Measurements from ENCODE around the gene SOX13. TPM values are rescaled to one million over a fixed set of nuclear protein-coding genes. Genes with fewer than 3 reads are reported as not detected.

The SOX13 gene
- total RNA-seq, 1 experiment from 2014 or later, result 53.0 TPM

DNA sequence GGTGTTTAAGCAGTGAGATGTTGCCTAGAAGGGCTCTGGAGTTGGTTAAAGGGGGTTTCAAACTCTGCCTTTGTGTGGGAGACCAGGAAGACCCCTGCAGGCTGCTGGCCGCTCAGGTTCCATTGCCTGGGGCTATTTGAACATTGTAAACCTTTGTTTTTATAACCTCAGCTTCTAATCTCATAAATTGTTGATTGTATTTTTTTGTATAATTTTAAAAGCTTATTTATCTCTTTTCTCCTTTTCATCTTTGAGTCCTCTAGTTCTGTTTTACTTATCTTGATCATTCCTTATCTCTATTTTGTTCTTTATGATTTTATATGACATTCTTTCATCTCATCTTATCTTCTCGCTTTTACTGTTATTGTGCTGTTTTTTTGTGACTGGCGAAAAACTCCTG is 45.5 kb upstream of the SOX13 start:
- DNase-seq (ENCODE audit: low read depth, low spot score), result no peak
- no peak overlapping the region for H3K27ac ChIP-seq (ENCODE audit: low read length)
- no peaks in the 10 kb centered on the region for H3K9me3 ChIP-seq (ENCODE audit: control insufficient read depth, insufficient read depth, low read depth, low read length)
- no peaks in the 10 kb centered on the region for H3K36me3 ChIP-seq (ENCODE audit: control insufficient read depth, insufficient read depth, low read length)
- no peak for ATAC-seq
- intact Hi-C loops (cut with micrococcal nuclease; ENCODE audit: unreplicated experiment) (no loop called here), in situ Hi-C loops (cut with HindIII; ENCODE audit: low pct_unique_long_range_greater_than_20kb, low sequenced_read_pairs) (no loop called here)
- BruUV-seq (replicated peaks), result no TSS peak
- no peaks in the 10 kb centered on the region for H3K27me3 ChIP-seq (ENCODE audit: control insufficient read depth, insufficient read depth, low read length)
- no peak for TF ChIP-seq REST (IDR thresholded peaks at IDR 0.05; ENCODE audit: insufficient read depth in 1 of 2, low read depth in 2 of 2, low read length in 1 of 2)
- TF ChIP-seq SIN3A (IDR thresholded peaks at IDR 0.05; ENCODE audit: borderline replicate concordance, insufficient read depth, low read depth, low read length), result no peak
- no peak for TF ChIP-seq TCF7L2 (IDR thresholded peaks at IDR 0.05; ENCODE audit: low read depth, low read length)
- TF ChIP-seq, protein P1, sequence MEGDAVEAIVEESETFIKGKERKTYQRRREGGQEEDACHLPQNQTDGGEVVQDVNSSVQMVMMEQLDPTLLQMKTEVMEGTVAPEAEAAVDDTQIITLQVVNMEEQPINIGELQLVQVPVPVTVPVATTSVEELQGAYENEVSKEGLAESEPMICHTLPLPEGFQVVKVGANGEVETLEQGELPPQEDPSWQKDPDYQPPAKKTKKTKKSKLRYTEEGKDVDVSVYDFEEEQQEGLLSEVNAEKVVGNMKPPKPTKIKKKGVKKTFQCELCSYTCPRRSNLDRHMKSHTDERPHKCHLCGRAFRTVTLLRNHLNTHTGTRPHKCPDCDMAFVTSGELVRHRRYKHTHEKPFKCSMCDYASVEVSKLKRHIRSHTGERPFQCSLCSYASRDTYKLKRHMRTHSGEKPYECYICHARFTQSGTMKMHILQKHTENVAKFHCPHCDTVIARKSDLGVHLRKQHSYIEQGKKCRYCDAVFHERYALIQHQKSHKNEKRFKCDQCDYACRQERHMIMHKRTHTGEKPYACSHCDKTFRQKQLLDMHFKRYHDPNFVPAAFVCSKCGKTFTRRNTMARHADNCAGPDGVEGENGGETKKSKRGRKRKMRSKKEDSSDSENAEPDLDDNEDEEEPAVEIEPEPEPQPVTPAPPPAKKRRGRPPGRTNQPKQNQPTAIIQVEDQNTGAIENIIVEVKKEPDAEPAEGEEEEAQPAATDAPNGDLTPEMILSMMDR (IDR thresholded peaks at IDR 0.05), result no peak
- no peak for TF ChIP-seq POLR2AphosphoS5 (IDR thresholded peaks at IDR 0.05; ENCODE audit: low read depth, low read length)
- no peak overlapping the region for H3K4me3 ChIP-seq (ENCODE audit: low read depth in 2 of 2, low read length in 2 of 2)
- ChIA-PET POLR2A (no interaction called here), CTCF (no interaction called here)
- peaks cover 3% of the 10 kb centered on the region; the same call in 1 of the 2 replicates for H3K4me1 ChIP-seq (ENCODE audit: control insufficient read depth, insufficient read depth, low read length)

DNA sequence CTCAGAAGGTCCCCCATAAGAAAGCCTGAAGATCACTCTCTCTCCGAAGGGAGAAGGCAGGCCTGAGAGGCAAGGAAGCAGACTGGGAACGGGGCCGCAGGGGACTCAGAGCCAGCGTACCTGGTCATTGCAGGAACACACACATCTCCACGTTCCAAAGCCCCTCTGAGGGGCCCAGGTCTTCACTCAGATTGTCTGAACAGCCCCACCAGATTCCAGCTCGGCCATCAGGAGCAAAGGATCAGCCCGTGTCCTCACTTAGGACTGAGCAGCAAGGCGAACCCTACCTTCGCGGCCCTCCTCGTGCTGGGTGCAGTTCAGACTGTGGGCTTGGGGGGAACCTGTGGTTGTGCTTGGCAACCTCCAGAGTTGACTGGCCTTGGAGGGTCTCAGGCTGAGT is 43.9 kb upstream of the SOX13 start:
- ChIA-PET CTCF (no interaction called here), POLR2A (no interaction called here)
- no peaks in the 10 kb centered on the region for H3K36me3 ChIP-seq (ENCODE audit: control insufficient read depth, insufficient read depth, low read length)
- no peak overlapping the region for H3K4me3 ChIP-seq (ENCODE audit: low read depth in 2 of 2, low read length in 2 of 2)
- H3K27me3 ChIP-seq (ENCODE audit: control insufficient read depth, insufficient read depth, low read length), result no peaks in the 10 kb centered on the region
- DNase-seq (ENCODE audit: low read depth, low spot score) (no peak), ATAC-seq (no peak)
- no TSS peak for BruUV-seq (replicated peaks)
- intact Hi-C loops (cut with micrococcal nuclease; ENCODE audit: unreplicated experiment), result no loop called here
- in situ Hi-C loops (cut with HindIII; ENCODE audit: low pct_unique_long_range_greater_than_20kb, low sequenced_read_pairs), result no loop called here
- no peak overlapping the region for H3K27ac ChIP-seq (ENCODE audit: low read length)
- no peaks in the 10 kb centered on the region for H3K9me3 ChIP-seq (ENCODE audit: control insufficient read depth, insufficient read depth, low read depth, low read length)
- H3K4me1 ChIP-seq (ENCODE audit: control insufficient read depth, insufficient read depth, low read length), result peaks cover 3% of the 10 kb centered on the region; the same call in 1 of the 2 replicates
- no peak for TF ChIP-seq REST (IDR thresholded peaks at IDR 0.05; ENCODE audit: insufficient read depth in 1 of 2, low read depth in 2 of 2, low read length in 1 of 2)
- no peak for TF ChIP-seq POLR2AphosphoS5 (IDR thresholded peaks at IDR 0.05; ENCODE audit: low read depth, low read length)
- no peak for TF ChIP-seq TCF7L2 (IDR thresholded peaks at IDR 0.05; ENCODE audit: low read depth, low read length)

Measured in Panc1 (cell line).